Hair follicle dermal papilla cell (primary cell): Measurements from ENCODE around the gene PSRC1. TPM values are rescaled to one million over a fixed set of nuclear protein-coding genes. Genes with fewer than 3 reads are reported as not detected.

Source experiments
- total RNA-seq: library from RNA; depleted of rRNA; stranded (reverse); fragments of >200 nt; gene quantifications from 2 replicates; pipeline ENCODE4 v1.2.3, GENCODE V29; 2012

The PSRC1 gene
- total RNA-seq: 3.0 and 5.0 TPM in 2 replicates

GRCh38 chr1:109282952-109283747, at the start of gene PSRC1:
TSS of gene PSRC1 (minus strand) at chr1:109283145.

GRCh38 chr1:109306832-109307273, 23.9 kb upstream of the PSRC1 start, which contains the start of gene MYBPHL:
TSS of gene MYBPHL (minus strand) at chr1:109307011. CDS start at chr1:109306991, 20 bp downstream.

GRCh38 chr1:109248797-109249629, 33.9 kb downstream of the PSRC1 start, which contains the start of gene CELSR2:
TSS of gene CELSR2 (plus strand) at chr1:109249539. CDS start at chr1:109250080, 541 bp downstream.

Other genes starting within 250 kb of the PSRC1 start
- gene WDR47, start 241.0 kb downstream of the PSRC1 start, total RNA-seq: 23.4 and 23.7 TPM in 2 replicates
- 68.7 and 86.2 TPM in 2 replicates for gene TAF13, start 207.1 kb downstream of the PSRC1 start, total RNA-seq
- 32.2 and 34.1 TPM in 2 replicates for gene TMEM167B, start 192.4 kb downstream of the PSRC1 start, total RNA-seq
- 0.32 and 0.85 TPM in 2 replicates for gene ELAPOR1, start 169.0 kb downstream of the PSRC1 start, total RNA-seq
- 299 and 317 TPM in 2 replicates for gene SARS1, start 69.2 kb downstream of the PSRC1 start, total RNA-seq
- gene CELSR2, start 33.6 kb downstream of the PSRC1 start, total RNA-seq: 0.97 and 1.8 TPM in 2 replicates
- gene MYBPHL, start 23.9 kb upstream of the PSRC1 start, total RNA-seq: not detected in 2 replicates
- gene SORT1, start 114.8 kb upstream of the PSRC1 start, total RNA-seq: 9.6 and 13.1 TPM in 2 replicates
- gene PSMA5, start 143.3 kb upstream of the PSRC1 start, total RNA-seq: 31.3 and 47.8 TPM in 2 replicates
- gene SYPL2, start 183.4 kb upstream of the PSRC1 start, total RNA-seq: under 0.01 and 0.12 TPM in 2 replicates
- gene ATXN7L2, start 200.8 kb upstream of the PSRC1 start, total RNA-seq: 3.5 and 3.7 TPM in 2 replicates
- 11.7 and 12.2 TPM in 2 replicates for gene CYB561D1, start 210.9 kb upstream of the PSRC1 start, total RNA-seq
- 3.3 and 4.9 TPM in 2 replicates for gene AMIGO1, start 226.6 kb upstream of the PSRC1 start, total RNA-seq